GM06990 (cell line): ENCODE results near the gene ZNF487.

Experiments
- DNase-seq: peaks from one replicate; pipeline ENCODE4 v3.0.0-alpha.2; 2011; ENCODE audit not compliant: insufficient read length; ENCODE audit errors: extremely low read depth
- H3K27me3 ChIP-seq: replicated peaks from 2 replicates; pipeline ENCODE4 v1.6.0; 2011; ENCODE audit warnings: low read length; ENCODE audit not compliant: control insufficient read depth, insufficient read depth
- H3K36me3 ChIP-seq: 2 replicates; pipeline ENCODE4 v1.5.1; 2011; ENCODE audit warnings: low read length; ENCODE audit not compliant: control insufficient read depth, insufficient read depth
- H3K4me3 ChIP-seq: replicated peaks from 2 replicates; pipeline ENCODE4 v1.5.1; 2011; ENCODE audit warnings: low read depth, mild to moderate bottlenecking, control low read depth, low read length
- TF ChIP-seq, protein P1 (sequence below): IDR thresholded peaks from 2 replicates; pipeline ENCODE4 v1.5.1; 2011; ENCODE audit warnings: low read length, control low read depth, mild to moderate bottlenecking, inconsistent platforms; ENCODE audit not compliant: insufficient read depth, poor library complexity, severe bottlenecking

ZNF487 gene

DNA sequence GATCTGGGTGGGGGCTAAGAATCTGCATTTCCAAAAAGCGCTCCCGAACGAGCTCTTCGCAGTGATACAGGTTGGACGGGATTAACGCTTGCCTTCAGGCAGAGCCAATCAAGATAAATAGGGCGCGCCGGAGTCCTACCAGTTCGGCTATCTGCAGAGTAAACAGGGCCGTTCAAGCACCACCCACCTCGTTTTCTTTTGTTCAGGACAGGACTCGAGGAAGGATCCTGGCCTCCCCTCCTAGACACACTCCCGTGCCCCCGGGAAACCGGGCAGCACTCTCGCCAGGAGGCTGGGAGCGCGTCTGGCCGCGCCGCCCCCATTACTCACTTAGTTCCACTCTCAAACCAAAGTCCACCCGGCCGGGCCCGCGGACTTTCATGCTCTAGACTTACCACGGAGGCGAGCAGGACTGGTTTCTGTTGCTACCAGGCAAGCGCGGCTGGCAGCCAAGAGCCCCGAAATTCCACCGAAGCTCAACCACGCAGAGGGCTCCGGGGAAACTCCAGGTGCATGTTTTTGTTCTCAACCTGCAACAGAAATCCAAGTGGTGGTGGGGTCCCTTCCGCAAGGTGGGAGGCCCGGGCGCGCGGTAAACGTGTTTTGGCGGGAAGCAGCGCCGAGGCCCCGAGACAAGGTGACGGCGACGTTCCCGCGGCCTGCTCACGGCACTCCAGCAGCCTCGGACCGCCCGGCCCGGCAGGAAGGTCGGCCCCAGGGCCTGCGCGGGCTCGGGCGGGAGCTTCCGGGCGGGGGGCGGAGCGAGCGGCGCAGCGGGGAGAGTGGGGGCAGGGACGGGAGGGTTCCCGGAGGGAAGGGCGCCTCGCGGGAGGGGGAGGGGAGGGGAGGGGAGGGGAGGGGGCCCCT lies 40.6 kb upstream of the ZNF487 start:
- Histone ChIP-seq H3K27me3 (no peaks in the 10 kb centered on the region), H3K36me3 (peaks cover 23% of the 10 kb centered on the region), H3K4me3 (peak overlapping the region; percentile 77)
- peak; percentile 86 for DNase-seq
- TF ChIP-seq, protein P1, sequence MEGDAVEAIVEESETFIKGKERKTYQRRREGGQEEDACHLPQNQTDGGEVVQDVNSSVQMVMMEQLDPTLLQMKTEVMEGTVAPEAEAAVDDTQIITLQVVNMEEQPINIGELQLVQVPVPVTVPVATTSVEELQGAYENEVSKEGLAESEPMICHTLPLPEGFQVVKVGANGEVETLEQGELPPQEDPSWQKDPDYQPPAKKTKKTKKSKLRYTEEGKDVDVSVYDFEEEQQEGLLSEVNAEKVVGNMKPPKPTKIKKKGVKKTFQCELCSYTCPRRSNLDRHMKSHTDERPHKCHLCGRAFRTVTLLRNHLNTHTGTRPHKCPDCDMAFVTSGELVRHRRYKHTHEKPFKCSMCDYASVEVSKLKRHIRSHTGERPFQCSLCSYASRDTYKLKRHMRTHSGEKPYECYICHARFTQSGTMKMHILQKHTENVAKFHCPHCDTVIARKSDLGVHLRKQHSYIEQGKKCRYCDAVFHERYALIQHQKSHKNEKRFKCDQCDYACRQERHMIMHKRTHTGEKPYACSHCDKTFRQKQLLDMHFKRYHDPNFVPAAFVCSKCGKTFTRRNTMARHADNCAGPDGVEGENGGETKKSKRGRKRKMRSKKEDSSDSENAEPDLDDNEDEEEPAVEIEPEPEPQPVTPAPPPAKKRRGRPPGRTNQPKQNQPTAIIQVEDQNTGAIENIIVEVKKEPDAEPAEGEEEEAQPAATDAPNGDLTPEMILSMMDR: no peak

DNA sequence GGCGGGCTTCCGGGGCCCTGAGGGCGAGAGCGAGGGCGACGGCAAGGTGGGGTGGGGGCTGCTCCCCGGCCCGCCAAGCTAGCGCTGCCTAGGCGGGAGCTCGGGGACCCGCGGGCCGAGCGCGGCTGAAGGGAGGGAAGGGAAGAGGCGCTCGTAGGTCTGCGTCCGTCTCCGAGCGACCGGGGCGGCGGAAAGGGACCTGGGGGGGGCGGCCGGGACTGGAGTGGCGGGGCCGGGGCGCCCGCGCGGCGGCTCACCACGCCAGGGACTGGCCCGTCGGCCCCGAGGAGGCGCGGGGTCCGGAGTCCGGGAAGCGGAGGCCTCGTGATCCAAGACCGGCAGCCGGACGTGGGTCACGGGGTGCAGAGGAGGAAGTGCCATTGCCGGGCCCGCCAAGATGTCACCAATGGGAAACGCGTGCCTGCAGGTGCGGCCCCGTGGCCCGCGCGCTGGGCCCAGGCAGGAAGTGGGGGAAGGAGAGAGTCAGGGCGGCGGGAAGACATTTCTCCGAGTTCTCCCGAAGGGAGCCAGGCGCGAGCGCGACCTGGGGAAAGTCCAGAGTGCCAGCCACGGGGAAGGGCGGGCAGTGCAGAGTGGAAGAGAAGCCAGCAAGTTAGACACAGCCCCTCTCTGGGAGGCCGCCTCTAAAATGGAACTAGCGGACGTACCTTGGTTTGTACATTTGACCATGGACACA lies 39.8 kb upstream of the ZNF487 start:
- peak; percentile 93 for DNase-seq
- peak overlapping the region; percentile 77 for H3K4me3 ChIP-seq
- peaks cover 17% of the 10 kb centered on the region for H3K36me3 ChIP-seq
- TF ChIP-seq, protein P1: no peak
- H3K27me3 ChIP-seq: no peaks in the 10 kb centered on the region

DNA sequence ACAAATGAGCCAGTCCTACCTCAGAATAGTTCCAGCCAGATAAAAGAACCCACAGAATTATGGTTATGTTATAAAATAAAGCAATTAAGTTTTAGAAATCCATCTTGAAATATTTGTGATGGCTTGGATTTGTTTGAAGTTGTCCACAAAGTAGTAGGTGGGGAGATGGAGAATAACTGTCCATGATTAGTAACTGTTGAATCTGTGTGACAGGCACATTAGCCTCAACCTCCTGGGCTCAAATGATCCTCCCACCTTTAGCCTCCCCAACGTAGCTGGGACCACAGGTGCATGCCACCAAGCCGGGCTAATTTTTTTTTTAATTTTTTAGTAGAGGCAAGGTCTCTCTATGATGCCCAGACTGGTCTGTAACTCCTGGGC lies 38.0 kb upstream of the ZNF487 start:
- peaks cover 7% of the 10 kb centered on the region for H3K36me3 ChIP-seq
- TF ChIP-seq, protein P1: no peak

GRCh38 chr10:43399320-43400310 lies 37.3 kb upstream of the ZNF487 start:
- Histone ChIP-seq H3K27me3 (no peaks in the 10 kb centered on the region), H3K4me3 (no peak overlapping the region), H3K36me3 (peaks cover 5% of the 10 kb centered on the region)
- no peak for DNase-seq
- TF ChIP-seq, protein P1: no peak

More for the DNA sequence above, 38.0 kb upstream of the ZNF487 start:
- H3K27me3 ChIP-seq: no peaks in the 10 kb centered on the region
- H3K4me3 ChIP-seq: no peak overlapping the region
- no peak for DNase-seq

GRCh38 chr10:43401627-43402026 lies 35.3 kb upstream of the ZNF487 start:
- H3K36me3 ChIP-seq: peaks cover 3% of the 10 kb centered on the region
- no peak overlapping the region for H3K4me3 ChIP-seq
- TF ChIP-seq, protein P1: no peak
- H3K27me3 ChIP-seq: no peaks in the 10 kb centered on the region
- no peak for DNase-seq
